NCI-H345 treated with DMSO at 0.1 percent for 48 hours (cell line): ENCODE measurements around the gene METRN.
A peak's percentile ranks its signal among the peaks of the same experiment; 100 is the strongest.
"Not testable (repeated sequence)": the region's sequence is repeated elsewhere in the genome, so short reads cannot be mapped to it uniquely, and the experiment has no call there.

Source experiments
- DNase-seq: peaks from one replicate; lab custom pipeline; 2025; ENCODE audit not compliant: unreplicated experiment; lab: John Stamatoyannopoulos, UW

Gene METRN

GRCh38 chr16:734208-734980, 19.5 kb downstream of the METRN start:
- DNase-seq: no peak

GRCh38 chr16:734981-735881, 20.3 kb downstream of the METRN start:
- DNase-seq: no peak

- no peak for DNase-seq
These were observed 21.1 kb downstream of the METRN start for GRCh38 chr16:735982-736453.

GRCh38 chr16:736936-737481, 22.1 kb downstream of the METRN start:
- no peak for DNase-seq

- no peak for DNase-seq
These were observed 24.9 kb downstream of the METRN start for GRCh38 chr16:739560-740458.

GRCh38 chr16:740459-740763, 25.5 kb downstream of the METRN start:
- DNase-seq: no peak

GRCh38 chr16:740764-741505, 26.0 kb downstream of the METRN start, which contains the start of gene CIAO3:
Gene CIAO3, minus strand, starts transcription at chr16:740997. Its CDS starts 12 bp downstream, at chr16:740985.
- DNase-seq: peak; percentile 75

GRCh38 chr16:741986-742629, 27.2 kb downstream of the METRN start:
- DNase-seq: no peak

GRCh38 chr16:742894-743293, 28.0 kb downstream of the METRN start:
- not testable (repeated sequence) for DNase-seq

GRCh38 chr16:743794-744500, 29.0 kb downstream of the METRN start:
- no peak for DNase-seq

GRCh38 chr16:745739-746138, 30.8 kb downstream of the METRN start:
- no peak for DNase-seq

- no peak for DNase-seq
These were observed 31.7 kb downstream of the METRN start for GRCh38 chr16:746637-747036.

GRCh38 chr16:747978-748746, 33.2 kb downstream of the METRN start:
- DNase-seq: no peak

GRCh38 chr16:749010-749409, 34.1 kb downstream of the METRN start:
- DNase-seq: no peak

- DNase-seq: no peak
These were observed 35.6 kb downstream of the METRN start for GRCh38 chr16:750485-750884.

- DNase-seq: no peak
These were observed 36.5 kb downstream of the METRN start for GRCh38 chr16:751152-752006.

- no peak for DNase-seq
These were observed 37.0 kb downstream of the METRN start for GRCh38 chr16:752007-752312.
